Psoas muscle (tissue), 8 donors: Measurements from ENCODE around the gene SART1. TPM values are rescaled to one million over a fixed set of nuclear protein-coding genes. Genes with fewer than 3 reads are reported as not detected.
A peak's percentile ranks its signal among the peaks of the same experiment; 100 is the strongest.

Experiments used
- ATAC-seq, 4 donors: fragments of 200-7000 bp; cut with Tn5 transposase; one replicate each; pipeline ENCODE4 v1.9.1; 2020; ENCODE audit warnings: moderate library complexity in 3 of 4, mild to moderate bottlenecking in 2 of 4
- DNase-seq, 2 donors: peaks; one replicate each; pipeline ENCODE4 v3.0.0-alpha.2; 2020
- H3K27ac ChIP-seq: fragments of 200-600 bp; one replicate; pipeline ENCODE4 v1.8.0; 2022
- H3K27me3 ChIP-seq, 3 donors: fragments of 200-600 bp in 1 of 3; one replicate each; pipeline versions ENCODE4 v1.6.1 to v1.8.0; 2013 to 2022; ENCODE audit warnings: low read length in 2 of 3, mild to moderate bottlenecking in 2 of 3, moderate library complexity in 1 of 3; ENCODE audit not compliant: insufficient read depth in 3 of 3
- H3K36me3 ChIP-seq, 2 donors: fragments of 200-600 bp in 1 of 2; one replicate each; pipeline versions ENCODE4 v1.6.1 to v1.8.0; 2013 to 2022; ENCODE audit warnings: low read depth in 1 of 2, mild to moderate bottlenecking in 1 of 2, moderate library complexity in 1 of 2; ENCODE audit not compliant: insufficient read depth in 1 of 2
- H3K4me1 ChIP-seq: fragments of 200-600 bp; one replicate; pipeline ENCODE4 v1.8.0; 2022
- H3K4me3 ChIP-seq: fragments of 200-600 bp; one replicate; pipeline ENCODE4 v1.8.0; 2022; ENCODE audit warnings: mild to moderate bottlenecking
- H3K9me3 ChIP-seq: fragments of 200-600 bp; one replicate; pipeline ENCODE4 v1.8.0; 2022
- CTCF ChIP-seq: fragments of 200-600 bp; IDR thresholded peaks from one replicate; pipeline ENCODE4 v1.8.0; 2022; ENCODE audit warnings: antibody characterized with exemption
- WGBS, 3 donors: extraction: QIAGEN DNeasy Blood & Tissue Kit; methylation state at CpG; one replicate each; pipeline versions ENCODE4 v1.1.6 to v1.1.7; 2013; 5-methylcytosine and 5-hydroxymethylcytosine counted together
- intact Hi-C, 2 donors: fragments of 100-400 bp; cut with DNase I; formaldehyde crosslinking; loops; one replicate each; pipeline versions ENCODE4 v1.11.0 to v1.14.2; 2022
- long read RNA-seq, 2 donors: library from polyadenylated mRNA; unstranded; transcript quantifications; one replicate each; pipeline ENCODE4 v2.0.0, GENCODE V29; 2021
- polyA plus RNA-seq, 3 donors: library from polyadenylated mRNA; stranded (reverse); fragments of 200-250 nt; gene quantifications; one replicate each; pipeline ENCODE4 v1.2.3, GENCODE V29; 2013
- total RNA-seq, 4 donors: library from RNA; stranded (reverse); fragmentation: NEBNext Ultra II Directional in 2 of 4; extraction: Animal tissue kit (Norgen Biotek cat#: 25700) in 2 of 4; gene quantifications; one replicate each; pipeline versions ENCODE4 v1.2.1 to v1.2.4, GENCODE V29; 2021 to 2023
- donor health status: healthy with polysubstance abuse.
- donor health status: DM: no; HTN: no; CAD: no; lungs with moderate emphysema.
- donor health status: Bipolar disorder and iron deficiency.
- donor health status: healthy.
- donor health status: DM: yes; HTN: yes; CAD: no.
- donor health status: DM: no; HTN: no; CAD: no.
- donor health status: DM: no; HTN: no; CAD: no.
- donor health status: DM: yes; HTN: yes; CAD: no.

Gene SART1
- total RNA-seq (10 to 100 TPM; 36.3 to 55.4 (median 49.3) TPM), polyA plus RNA-seq (10 to 100 TPM; 40.3 to 58.7 (median 44.7) TPM)
- long read RNA-seq, donor 1, transcript SART1-201 (20 exons, 3,293 nt) = major isoform, 118 of 132 reads
- long read RNA-seq, donor 1, partial matches to known transcripts = 9 of 132 reads
- long read RNA-seq, donor 1, other reads (novel, unspliced or antisense) = 4 of 132 reads
- long read RNA-seq, donor 2, transcript SART1-201 (20 exons, 3,293 nt) = major isoform, 208 of 248 reads
- long read RNA-seq, donor 2, partial matches to known transcripts = 24 of 248 reads
- long read RNA-seq, donor 2, other reads (novel, unspliced or antisense) = 16 of 248 reads

GRCh38 chr11:65961267-65962140 lies at the start of gene SART1:
TSS of gene SART1 (plus strand) at chr11:65961734. CDS start at chr11:65961781, 47 bp downstream.
- Histone ChIP-seq H3K36me3 (peaks cover 5 to 28% of the 10 kb centered on the region in 2 donors), H3K4me3 (peak within 1 kb of the TSS; percentile 100), H3K27ac (peak within 1 kb of the TSS; percentile 91), H3K27me3 (no peaks in the 10 kb centered on the region), H3K9me3 (no peaks in the 10 kb centered on the region), H3K4me1 (peaks cover 15% of the 10 kb centered on the region)
- TF ChIP-seq CTCF = no peak
- DNase-seq = peak; percentile 98 to 99
- WGBS, 3 donors = 0% methylated on average over 76 to 97 of the region's 97 CpGs
- intact Hi-C loops = loop anchor here (1.0 to 5.0 kb wide), 3 partner anchors 41 to 74 kb away; partner anchors contain the start of genes BANF1 (in 2 of the 2), EIF1AD (in 2 of the 2) and FIBP (in 2 of the 2)
- ATAC-seq = peak; percentile 97 to 99 (median 98)

- peaks cover 48% of the 10 kb centered on the region for H3K4me1 ChIP-seq
- peaks cover 0 to 17% (median 0%) of the 10 kb centered on the region in 3 donors for H3K27me3 ChIP-seq
- H3K9me3 ChIP-seq = no peaks in the 10 kb centered on the region
- no peak overlapping the region for H3K4me3 ChIP-seq
- H3K36me3 ChIP-seq = peaks cover 0 to 7% of the 10 kb centered on the region in 2 donors
- no peak for ATAC-seq
- intact Hi-C loops = no loop called here
- 18 to 41% (median 37%) methylated on average over 4 of the region's 4 CpGs for WGBS, 3 donors
- DNase-seq = no peak
- no peak for TF ChIP-seq CTCF
- H3K27ac ChIP-seq = peak overlapping the region; percentile 23
Measured at GRCh38 chr11:65912845-65913244, 48.7 kb upstream of the SART1 start.

GRCh38 chr11:65915101-65915820 lies 46.3 kb upstream of the SART1 start:
- 27 to 39% (median 34%) methylated on average over 10 of the region's 10 CpGs for WGBS, 3 donors
- TF ChIP-seq CTCF = no peak
- Histone ChIP-seq H3K27ac (peak overlapping the region; percentile 99), H3K36me3 (peaks cover 0 to 7% of the 10 kb centered on the region in 2 donors), H3K4me3 (peak overlapping the region; percentile 100), H3K4me1 (peaks cover 53% of the 10 kb centered on the region), H3K27me3 (peaks cover 0 to 13% (median 0%) of the 10 kb centered on the region in 3 donors), H3K9me3 (no peaks in the 10 kb centered on the region)
- no peak for DNase-seq
- ATAC-seq = no peak
- intact Hi-C loops = no loop called here

GRCh38 chr11:65915821-65916251 lies 45.7 kb upstream of the SART1 start:
- H3K4me3 ChIP-seq = peak overlapping the region; percentile 100
- H3K27ac ChIP-seq = peak overlapping the region; percentile 99
- peaks cover 58% of the 10 kb centered on the region for H3K4me1 ChIP-seq
- TF ChIP-seq CTCF = no peak
- intact Hi-C loops = loop anchor here in 1 of 2 donors (2.0 kb wide), 1 partner anchor 25 kb away; the partner anchor contains the start of gene CCDC85B
- H3K9me3 ChIP-seq = no peaks in the 10 kb centered on the region
- 6 to 14% (median 8%) methylated on average over 12 to 13 of the region's 13 CpGs for WGBS, 3 donors
- peaks cover 0 to 12% of the 10 kb centered on the region in 2 donors for H3K36me3 ChIP-seq
- DNase-seq = peak; percentile 92 to 96
- peak; percentile 77 to 83 (median 78) for ATAC-seq
- H3K27me3 ChIP-seq = peaks cover 0 to 9% (median 0%) of the 10 kb centered on the region in 3 donors
